ENCODE measurements around the gene KLK4.
A peak's percentile ranks its signal among the peaks of the same experiment; 100 is the strongest.

The KLK4 gene

GRCh38 chr19:50926144-50926543, 14.9 kb upstream of the KLK4 start:
- Mint-ChIP-seq H3K36me3 (ENCODE audit: low read depth) (no peaks in the 10 kb centered on the region), H3K27ac (no peak overlapping the region), H3K4me3 (no peak overlapping the region), H3K27me3 (ENCODE audit: low read depth) (peaks cover 11% of the 10 kb centered on the region), H3K9me3 (no peaks in the 10 kb centered on the region), H3K4me1 (ENCODE audit: low read depth) (peaks cover 13% of the 10 kb centered on the region)

DNA sequence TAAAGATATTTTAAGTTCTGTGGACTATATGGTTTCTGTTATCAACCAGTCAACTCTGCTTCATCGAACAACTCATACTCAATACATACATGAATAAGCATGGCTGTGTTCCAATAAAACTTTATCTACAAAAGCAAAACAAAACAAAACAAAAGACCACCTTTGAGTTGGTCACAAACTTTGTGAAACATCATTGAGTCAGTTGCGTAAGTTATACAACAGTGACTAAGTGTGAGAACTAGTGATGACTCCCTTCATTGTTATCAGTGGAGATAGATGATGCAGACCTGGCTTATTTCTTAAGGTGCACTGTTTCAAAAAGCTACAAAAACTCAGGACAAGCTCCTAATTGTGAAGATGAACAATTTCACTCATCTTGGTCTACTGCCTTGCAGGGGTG, 14.5 kb upstream of the KLK4 start:
- Mint-ChIP-seq H3K36me3 (ENCODE audit: low read depth) (no peaks in the 10 kb centered on the region), H3K27me3 (ENCODE audit: low read depth) (peaks cover 8% of the 10 kb centered on the region), H3K4me3 (no peak overlapping the region), H3K4me1 (ENCODE audit: low read depth) (peaks cover 13% of the 10 kb centered on the region), H3K9me3 (no peaks in the 10 kb centered on the region), H3K27ac (no peak overlapping the region)

DNA sequence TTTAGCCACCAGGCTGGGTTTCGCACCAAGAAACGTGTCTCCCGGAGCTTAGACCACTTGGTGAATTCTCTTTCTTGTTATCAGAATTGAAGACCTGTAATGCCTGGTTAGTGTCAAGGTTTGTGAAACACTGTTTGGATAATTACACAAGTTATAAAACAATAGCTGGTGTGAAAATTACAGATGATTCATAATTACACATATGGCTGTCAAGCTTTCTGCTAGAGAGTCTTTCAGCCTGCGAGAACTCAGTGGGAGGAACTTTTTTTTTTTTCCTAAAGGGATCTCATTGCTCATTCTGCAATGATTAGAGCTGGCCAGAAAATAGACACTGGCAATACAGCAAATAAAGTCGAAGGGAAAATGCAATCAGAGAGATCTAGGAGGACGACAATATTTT, 13.4 kb upstream of the KLK4 start:
- Mint-ChIP-seq H3K4me1 (ENCODE audit: low read depth) (peaks cover 9% of the 10 kb centered on the region), H3K27ac (no peak overlapping the region), H3K36me3 (ENCODE audit: low read depth) (no peaks in the 10 kb centered on the region), H3K27me3 (ENCODE audit: low read depth) (peaks cover 17% of the 10 kb centered on the region), H3K9me3 (no peaks in the 10 kb centered on the region), H3K4me3 (no peak overlapping the region)

DNA sequence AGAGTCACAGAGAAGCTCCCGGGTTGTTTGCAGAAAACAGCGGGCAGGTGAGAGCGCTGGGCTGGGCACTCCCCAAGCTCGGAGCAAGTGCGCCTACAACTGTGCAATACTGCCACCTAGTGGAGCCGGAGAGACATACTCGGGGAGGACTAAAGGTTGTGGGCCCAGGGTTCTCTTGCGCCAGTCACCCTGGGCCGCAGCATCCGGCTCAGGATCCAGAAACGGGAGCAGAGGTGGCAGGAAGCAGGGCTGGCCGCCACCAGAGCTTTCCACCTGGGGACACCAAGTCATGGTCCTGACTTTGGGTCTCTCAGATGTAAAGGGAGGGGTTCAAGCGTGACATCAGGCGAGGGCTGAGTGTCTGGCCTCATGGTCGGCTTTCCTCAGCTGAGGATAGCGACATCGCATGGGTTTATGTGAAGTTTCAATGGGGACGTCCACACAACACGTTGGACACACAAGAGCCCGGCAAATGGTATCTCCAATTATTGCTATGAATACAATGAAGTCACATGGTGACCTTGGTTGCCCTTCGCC, 11.2 kb upstream of the KLK4 start:
- Mint-ChIP-seq H3K9me3 (no peaks in the 10 kb centered on the region), H3K27ac (peak overlapping the region; percentile 41), H3K4me3 (no peak overlapping the region), H3K36me3 (ENCODE audit: low read depth) (no peaks in the 10 kb centered on the region), H3K4me1 (ENCODE audit: low read depth) (peaks cover 9% of the 10 kb centered on the region), H3K27me3 (ENCODE audit: low read depth) (peaks cover 25% of the 10 kb centered on the region)

DNA sequence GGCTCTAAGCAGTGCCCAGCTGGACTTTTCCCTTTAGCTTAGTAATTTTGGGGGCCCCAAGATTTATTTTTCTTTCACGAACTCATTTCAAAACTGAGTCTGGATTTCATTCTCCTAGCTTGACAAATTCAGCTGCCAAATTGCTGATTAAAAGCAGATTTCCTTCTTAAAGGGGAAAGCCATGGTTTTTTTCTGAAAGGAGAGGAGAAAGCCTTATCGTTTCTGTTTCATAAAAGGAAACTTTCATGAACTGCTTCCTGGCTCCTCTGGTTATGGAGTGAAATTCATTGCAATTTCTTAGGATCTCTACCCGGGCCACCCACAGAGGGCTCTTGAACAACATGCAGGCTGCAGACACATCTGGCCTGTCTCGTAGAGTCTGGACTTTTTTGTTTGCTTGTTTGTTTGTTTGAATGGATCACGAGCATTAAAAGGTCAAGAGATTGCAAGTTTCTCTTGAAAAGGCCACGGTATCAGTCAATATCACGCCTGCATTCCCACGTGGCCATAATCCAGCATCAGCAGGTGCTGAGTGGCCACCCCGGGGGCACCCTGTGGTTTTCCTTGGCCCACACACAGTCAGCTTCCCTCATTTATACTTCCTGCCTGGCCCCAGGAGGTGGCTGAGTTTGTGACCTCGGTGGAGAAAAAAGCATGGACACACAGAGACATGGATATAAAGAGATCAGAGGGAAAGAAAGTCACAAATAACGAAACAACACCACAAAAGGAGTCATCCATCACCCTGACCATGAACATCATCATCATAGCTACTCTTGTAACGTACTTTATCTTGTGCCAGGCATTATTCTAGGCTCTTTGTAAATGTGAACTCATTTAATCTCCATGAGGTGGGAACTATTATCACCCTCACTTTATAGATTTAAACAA, 10.5 kb upstream of the KLK4 start:
- Mint-ChIP-seq H3K4me3 (no peak overlapping the region), H3K9me3 (no peaks in the 10 kb centered on the region), H3K36me3 (ENCODE audit: low read depth) (no peaks in the 10 kb centered on the region), H3K4me1 (ENCODE audit: low read depth) (peaks cover 9% of the 10 kb centered on the region), H3K27ac (peak overlapping the region; percentile 41), H3K27me3 (ENCODE audit: low read depth) (peaks cover 25% of the 10 kb centered on the region)

DNA sequence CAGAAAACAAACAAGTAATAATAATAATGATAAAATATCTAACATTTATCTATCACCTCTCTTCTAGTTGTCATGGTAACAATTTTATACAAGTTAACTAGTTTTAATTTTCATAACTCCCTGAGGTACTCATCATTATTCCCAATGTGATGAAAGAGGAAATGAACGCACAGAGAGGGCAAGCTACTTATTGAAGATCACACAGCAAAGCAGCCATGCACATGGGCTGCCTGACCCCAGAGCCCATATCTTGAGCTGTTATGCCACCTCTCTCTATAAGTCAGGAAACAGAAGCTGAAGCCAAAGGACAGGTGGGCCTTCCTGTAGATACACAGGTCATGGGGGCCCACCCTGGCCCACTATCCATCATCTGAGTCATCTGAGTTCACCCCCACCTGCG, 4.9 kb upstream of the KLK4 start:
- Mint-ChIP-seq H3K36me3 (ENCODE audit: low read depth) (no peaks in the 10 kb centered on the region), H3K4me3 (no peak overlapping the region), H3K27ac (no peak overlapping the region), H3K9me3 (no peaks in the 10 kb centered on the region), H3K4me1 (ENCODE audit: low read depth) (no peaks in the 10 kb centered on the region), H3K27me3 (ENCODE audit: low read depth) (peaks cover 17% of the 10 kb centered on the region)

DNA sequence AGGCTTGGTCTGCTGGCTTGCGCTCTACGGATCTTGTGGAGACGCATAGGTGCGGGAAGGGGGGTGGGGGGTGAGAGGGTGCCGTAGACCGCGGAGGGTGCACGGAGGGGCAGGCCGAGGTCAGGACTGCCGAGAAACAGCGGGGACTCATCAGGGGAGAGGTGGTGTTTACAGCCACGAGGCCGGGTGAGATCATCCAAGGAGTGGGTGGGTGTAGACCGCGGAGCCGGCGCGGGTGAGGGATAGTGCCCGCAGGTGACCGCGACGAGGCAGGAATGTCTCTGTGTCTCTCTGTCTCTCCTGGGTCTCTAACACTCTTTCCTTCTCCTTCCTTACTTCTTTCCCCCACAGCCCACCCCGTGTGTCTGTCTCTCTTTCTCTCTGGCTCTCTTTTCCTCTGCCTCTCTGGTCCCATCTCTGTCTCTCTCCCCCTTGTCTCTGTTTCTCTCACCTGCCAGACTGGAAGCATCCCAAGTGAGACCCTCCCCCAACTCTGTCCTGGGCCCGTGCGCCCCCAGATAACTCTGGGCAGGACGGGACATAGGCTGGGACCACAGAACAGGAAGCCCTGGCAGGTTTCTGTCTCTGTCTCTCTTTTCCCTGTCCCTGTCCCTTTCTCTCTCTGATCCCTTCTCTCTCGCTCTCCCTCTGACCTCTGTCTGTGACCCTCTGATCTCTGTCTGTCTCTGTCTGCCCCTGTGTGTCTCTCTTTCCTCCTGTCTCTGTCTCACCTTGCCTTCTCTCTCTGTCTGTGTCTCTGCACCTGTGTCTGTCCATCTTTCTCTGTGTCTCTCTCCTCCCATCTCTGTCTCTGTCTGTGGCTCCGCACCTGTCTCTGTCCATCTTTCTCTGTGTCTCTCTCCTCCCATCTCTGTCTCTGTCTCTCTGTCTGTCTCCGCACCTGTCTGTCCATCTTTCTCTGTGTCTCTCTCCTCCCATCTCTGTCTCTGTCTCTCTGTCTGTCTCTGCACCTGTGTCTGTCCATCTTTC, 1.8 kb upstream of the KLK4 start:
- H3K4me1 Mint-ChIP-seq (ENCODE audit: low read depth): peaks cover 1% of the 10 kb centered on the region
- no peak overlapping the region for H3K4me3 Mint-ChIP-seq
- H3K36me3 Mint-ChIP-seq (ENCODE audit: low read depth): no peaks in the 10 kb centered on the region
- H3K27me3 Mint-ChIP-seq (ENCODE audit: low read depth): peaks cover 31% of the 10 kb centered on the region
- no peak overlapping the region for H3K27ac Mint-ChIP-seq
- no peaks in the 10 kb centered on the region for H3K9me3 Mint-ChIP-seq

GRCh38 chr19:50912102-50912599, 956 bp upstream of the KLK4 start:
- no peak overlapping the region for H3K27ac Mint-ChIP-seq
- H3K4me3 Mint-ChIP-seq: no peak overlapping the region
- peaks cover 1% of the 10 kb centered on the region for H3K4me1 Mint-ChIP-seq (ENCODE audit: low read depth)
- no peaks in the 10 kb centered on the region for H3K36me3 Mint-ChIP-seq (ENCODE audit: low read depth)
- H3K27me3 Mint-ChIP-seq (ENCODE audit: low read depth): peaks cover 34% of the 10 kb centered on the region
- no peaks in the 10 kb centered on the region for H3K9me3 Mint-ChIP-seq

DNA sequence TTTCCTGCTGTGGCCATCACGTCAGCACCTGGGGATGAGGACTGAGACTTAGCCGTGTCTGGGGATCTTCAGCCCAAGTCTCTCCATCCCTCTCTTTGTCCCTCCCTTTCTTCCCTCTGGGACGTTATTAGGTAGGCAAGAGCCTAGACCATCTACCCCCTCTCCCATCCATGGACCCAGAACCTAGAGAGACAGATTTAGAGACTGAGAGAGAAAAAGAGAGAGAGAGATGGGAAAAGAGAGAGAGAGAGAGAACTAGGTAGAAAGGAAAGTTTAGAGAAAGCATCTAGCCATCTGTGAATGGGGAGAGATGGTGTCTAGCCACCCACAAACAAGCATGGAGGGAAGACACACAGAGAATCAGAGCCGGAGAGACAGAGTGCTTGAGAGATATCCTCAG, 473 bp downstream of the KLK4 start:
- Mint-ChIP-seq H3K27ac (no peak overlapping the region), H3K36me3 (ENCODE audit: low read depth) (no peaks in the 10 kb centered on the region), H3K9me3 (no peaks in the 10 kb centered on the region), H3K27me3 (ENCODE audit: low read depth) (peaks cover 39% of the 10 kb centered on the region), H3K4me1 (ENCODE audit: low read depth) (peaks cover 1% of the 10 kb centered on the region), H3K4me3 (no peak overlapping the region)

- no peaks in the 10 kb centered on the region for H3K9me3 Mint-ChIP-seq
- peaks cover 1% of the 10 kb centered on the region for H3K4me1 Mint-ChIP-seq (ENCODE audit: low read depth)
- peak overlapping the region; percentile 52 for H3K4me3 Mint-ChIP-seq
- H3K36me3 Mint-ChIP-seq (ENCODE audit: low read depth): no peaks in the 10 kb centered on the region
- peaks cover 40% of the 10 kb centered on the region for H3K27me3 Mint-ChIP-seq (ENCODE audit: low read depth)
- no peak overlapping the region for H3K27ac Mint-ChIP-seq
Observed at GRCh38 chr19:50909240-50910070, 1.7 kb downstream of the KLK4 start.

- no peak overlapping the region for H3K27ac Mint-ChIP-seq
- no peaks in the 10 kb centered on the region for H3K36me3 Mint-ChIP-seq (ENCODE audit: low read depth)
- H3K9me3 Mint-ChIP-seq: no peaks in the 10 kb centered on the region
- H3K4me3 Mint-ChIP-seq: no peak overlapping the region
- peaks cover 40% of the 10 kb centered on the region for H3K27me3 Mint-ChIP-seq (ENCODE audit: low read depth)
- H3K4me1 Mint-ChIP-seq (ENCODE audit: low read depth): peaks cover 1% of the 10 kb centered on the region
Observed at GRCh38 chr19:50908336-50908735, 2.9 kb downstream of the KLK4 start.

- Mint-ChIP-seq H3K27ac (no peak overlapping the region), H3K27me3 (ENCODE audit: low read depth) (peaks cover 40% of the 10 kb centered on the region)
Observed at GRCh38 chr19:50906217-50906616, 5.0 kb downstream of the KLK4 start.

GRCh38 chr19:50902640-50903039, 8.6 kb downstream of the KLK4 start:
- H3K4me1 Mint-ChIP-seq (ENCODE audit: low read depth): no peaks in the 10 kb centered on the region
- H3K36me3 Mint-ChIP-seq (ENCODE audit: low read depth): no peaks in the 10 kb centered on the region
- H3K27me3 Mint-ChIP-seq (ENCODE audit: low read depth): peaks cover 11% of the 10 kb centered on the region
- no peaks in the 10 kb centered on the region for H3K9me3 Mint-ChIP-seq
- H3K27ac Mint-ChIP-seq: no peak overlapping the region
- H3K4me3 Mint-ChIP-seq: no peak overlapping the region

More at GRCh38 chr19:50906217-50906616, 5.0 kb downstream of the KLK4 start:
- Mint-ChIP-seq H3K4me1 (ENCODE audit: low read depth) (peaks cover 1% of the 10 kb centered on the region), H3K4me3 (no peak overlapping the region), H3K36me3 (ENCODE audit: low read depth) (no peaks in the 10 kb centered on the region), H3K9me3 (no peaks in the 10 kb centered on the region)

GRCh38 chr19:50899569-50899968, 11.6 kb downstream of the KLK4 start:
- Mint-ChIP-seq H3K27me3 (ENCODE audit: low read depth) (peaks cover 4% of the 10 kb centered on the region), H3K27ac (no peak overlapping the region), H3K4me1 (ENCODE audit: low read depth) (peaks cover 2% of the 10 kb centered on the region), H3K9me3 (peaks cover 4% of the 10 kb centered on the region), H3K4me3 (no peak overlapping the region), H3K36me3 (ENCODE audit: low read depth) (peaks cover 2% of the 10 kb centered on the region)

Measured in T-helper 1 cell treated with Interleukin-12 subunit alpha and Interleukin-12 subunit beta and Interleukin-4 antibody, amounts not matched to agents 30 μg/mL and 1 μg/mL, for 36 hours (primary cell).